ENCODE data around the gene VPS41.
"Not testable (repeated sequence)": the region's sequence is repeated elsewhere in the genome, so short reads cannot be mapped to it uniquely, and the experiment has no call there.

VPS41 gene
- 27.1 to 49.6 reads per million in 2 donors for total RNA-seq

DNA sequence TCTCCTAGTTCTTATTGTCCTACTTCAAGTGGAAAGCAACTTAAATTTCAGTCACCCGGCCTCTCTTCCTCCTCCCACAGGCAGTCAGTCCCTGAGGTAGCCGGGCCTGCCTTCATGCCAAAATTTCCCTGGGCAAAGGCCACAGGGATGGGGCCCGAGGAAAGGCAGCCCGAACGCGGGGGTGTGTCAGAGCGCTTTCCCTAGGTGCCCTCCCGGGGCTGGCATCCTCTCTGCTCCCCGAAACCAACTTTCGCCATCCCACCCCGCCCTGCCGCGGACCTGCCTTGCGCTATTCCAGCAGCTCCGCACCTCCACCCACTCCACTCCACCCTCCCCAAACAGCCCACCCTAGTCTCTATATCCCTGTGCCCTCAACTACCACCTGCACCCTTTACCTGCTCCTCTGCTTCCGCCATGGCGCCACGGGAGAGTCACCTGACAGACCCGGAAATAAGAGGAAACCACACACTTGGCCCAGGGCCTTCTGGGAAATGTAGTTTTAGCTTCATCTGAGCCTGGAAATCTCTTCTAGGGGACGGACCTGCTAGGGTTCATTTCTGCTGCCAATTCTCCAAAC lies at the start of gene VPS41:
VPS41 (minus strand) TSS at position 433 of the 577 bp plus-strand sequence; CDS start at position 416, 17 bp downstream.
- peak; percentile 43 to 86 (median 72) for DNase-seq

- DNase-seq = no peak
These were observed 46.9 kb upstream of the VPS41 start for GRCh38 chr7:38955892-38956291.

- DNase-seq = no peak
These were observed 45.0 kb upstream of the VPS41 start for GRCh38 chr7:38953971-38954370.

- no peak for DNase-seq
These were observed 44.2 kb upstream of the VPS41 start for GRCh38 chr7:38953227-38953626.

- DNase-seq = no peak
These were observed 42.2 kb upstream of the VPS41 start for GRCh38 chr7:38951213-38951612.

- DNase-seq = no peak
These were observed 41.3 kb upstream of the VPS41 start for GRCh38 chr7:38950309-38950708.

GRCh38 chr7:38947541-38947940 lies 38.5 kb upstream of the VPS41 start:
- DNase-seq = not testable (repeated sequence)

- DNase-seq = no peak
These were observed 33.5 kb upstream of the VPS41 start for GRCh38 chr7:38942431-38943051.

DNA sequence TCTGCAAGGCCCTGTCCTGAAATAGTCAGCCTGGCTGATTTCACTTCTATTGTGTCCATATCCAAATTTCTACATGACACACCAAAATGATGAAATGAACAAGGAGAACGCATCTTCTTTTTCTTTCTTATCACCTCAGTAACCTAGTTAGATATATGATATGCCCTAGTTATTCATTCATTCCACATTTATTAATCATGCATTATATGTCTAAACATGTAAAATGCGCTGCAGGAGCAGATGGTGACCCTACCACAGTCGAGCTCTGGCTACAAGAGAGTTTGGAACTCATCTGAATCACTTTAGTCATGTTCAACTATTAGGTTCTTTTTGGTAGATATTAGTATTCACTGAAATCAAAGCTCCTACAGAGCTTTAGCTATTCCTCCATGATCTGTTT lies 31.8 kb upstream of the VPS41 start:
- DNase-seq = no peak

DNA sequence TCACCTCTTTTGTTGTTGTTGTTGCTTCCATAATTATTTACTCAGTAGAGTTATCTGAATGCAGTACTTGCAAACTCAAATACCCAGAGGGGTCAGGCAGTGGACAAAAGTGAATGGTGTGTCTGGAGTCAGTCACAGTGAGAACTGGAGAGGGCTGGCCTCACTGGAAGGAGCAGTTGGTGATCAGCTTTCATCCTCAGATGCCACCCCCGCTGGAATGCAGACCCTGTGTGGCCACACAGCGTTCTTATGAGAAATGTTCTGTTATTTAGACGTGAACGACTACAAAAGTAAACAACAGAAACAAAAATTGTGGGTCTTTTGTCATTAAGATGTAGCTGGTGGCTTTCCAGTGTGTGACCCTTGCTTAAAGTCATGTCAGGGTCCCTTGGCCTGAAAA lies 29.6 kb upstream of the VPS41 start:
- DNase-seq = no peak

- no peak for DNase-seq
These were observed 29.1 kb upstream of the VPS41 start for GRCh38 chr7:38938001-38938485.

DNA sequence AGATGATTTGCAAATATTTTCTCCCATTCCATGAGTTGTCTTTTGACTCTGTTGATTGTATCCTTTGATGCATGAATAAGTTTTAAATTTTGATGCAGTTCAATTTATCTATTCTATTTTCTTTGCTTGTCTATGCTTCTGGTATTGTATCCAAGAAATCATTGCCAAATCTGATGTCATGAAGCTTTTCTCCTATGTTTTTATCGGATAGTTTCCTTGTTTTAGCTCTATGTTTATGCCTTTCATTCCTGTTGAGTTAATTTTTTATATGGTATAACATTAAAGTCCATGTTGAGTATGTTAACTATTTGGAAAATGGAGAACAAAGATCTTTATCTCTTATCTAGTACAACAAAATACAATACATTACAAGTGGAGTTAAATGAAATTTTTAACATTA lies 27.6 kb upstream of the VPS41 start:
- DNase-seq = no peak

DNA sequence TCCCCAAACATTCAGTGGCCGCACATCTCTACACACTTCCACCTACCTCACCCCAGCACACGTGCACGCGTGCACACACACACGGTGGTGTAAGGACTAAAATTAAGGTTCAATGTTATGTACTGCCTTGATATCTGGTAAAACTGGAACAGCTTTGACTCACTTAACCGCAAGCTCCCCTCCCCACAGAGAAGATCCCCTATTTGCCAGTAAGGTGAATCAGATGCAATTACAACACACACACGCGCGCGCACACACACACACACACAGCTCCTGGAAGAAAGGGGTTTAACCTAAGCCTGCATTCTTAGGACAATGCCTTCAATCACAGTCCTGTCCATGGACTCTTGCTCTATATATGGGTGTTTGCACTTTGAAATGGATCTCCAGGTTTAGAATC lies 25.5 kb upstream of the VPS41 start:
- DNase-seq = peak in 1 of 5 experiments; percentile 1

DNA sequence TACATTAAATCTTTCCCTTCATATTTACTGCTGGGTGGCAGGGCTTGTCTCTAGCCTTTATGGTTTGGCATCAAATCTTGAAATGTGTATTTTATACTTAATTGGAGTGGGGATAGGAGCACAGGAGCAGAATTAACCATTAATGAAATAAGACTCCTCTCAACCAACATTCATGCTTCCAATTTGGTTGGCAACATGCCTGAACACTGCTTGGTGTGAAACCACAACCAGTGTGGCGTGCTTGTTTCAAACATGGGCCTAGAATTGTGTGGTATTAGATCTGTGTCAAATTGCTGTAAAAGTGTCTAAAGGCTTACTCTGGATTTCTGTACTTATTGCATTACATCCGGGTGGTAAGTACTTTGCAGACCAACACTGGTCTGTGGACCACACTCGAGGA lies 25.1 kb upstream of the VPS41 start:
- no peak for DNase-seq

- DNase-seq = peak in 3 of 5 experiments; percentile 11 to 50 (median 18)
These were observed 23.6 kb upstream of the VPS41 start for GRCh38 chr7:38932509-38933168.

- DNase-seq = no peak
These were observed 20.6 kb upstream of the VPS41 start for GRCh38 chr7:38929460-38930171.

GRCh38 chr7:38928506-38928905 lies 19.5 kb upstream of the VPS41 start:
- no peak for DNase-seq

- no peak for DNase-seq
These were observed 18.8 kb upstream of the VPS41 start for GRCh38 chr7:38927751-38928150.

DNA sequence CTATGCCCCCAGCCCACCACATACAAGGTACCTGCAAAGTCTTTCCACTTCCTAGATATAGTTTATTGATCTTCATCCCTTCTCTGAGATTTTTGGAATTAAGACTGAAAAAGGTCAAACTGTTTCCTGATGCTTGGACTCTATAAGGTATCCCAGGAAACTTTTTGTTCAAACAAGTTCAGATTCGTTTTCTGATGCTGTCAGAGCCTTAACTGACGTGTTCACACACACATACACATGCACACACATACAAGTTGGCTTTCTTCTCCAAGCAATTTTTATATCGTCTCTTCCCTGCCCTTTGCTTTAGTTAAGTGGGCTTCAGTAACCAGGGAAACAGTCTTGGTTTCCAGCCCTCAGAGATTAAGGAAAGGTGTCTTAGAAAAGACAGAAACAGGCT lies 11.7 kb upstream of the VPS41 start:
- no peak for DNase-seq

DNA sequence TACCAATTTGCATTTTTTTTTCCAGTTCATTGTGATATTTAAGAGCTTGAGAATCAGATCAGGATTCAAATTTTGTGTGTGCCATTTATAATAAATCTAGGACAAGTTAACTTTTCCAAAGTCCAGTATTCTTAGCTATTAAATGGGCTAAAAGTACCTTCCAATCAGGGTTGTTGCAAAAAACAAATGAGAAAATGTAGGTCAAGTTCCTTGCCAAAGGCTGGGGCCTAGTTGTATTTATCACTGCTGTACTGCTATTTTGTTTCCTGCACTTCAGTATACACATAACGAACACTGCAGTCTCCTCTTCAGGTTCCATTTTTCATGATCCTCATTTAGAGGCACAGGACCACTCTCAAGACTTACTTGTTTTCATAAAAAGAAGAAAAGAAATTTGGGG lies 7.4 kb upstream of the VPS41 start:
- DNase-seq = no peak

DNA sequence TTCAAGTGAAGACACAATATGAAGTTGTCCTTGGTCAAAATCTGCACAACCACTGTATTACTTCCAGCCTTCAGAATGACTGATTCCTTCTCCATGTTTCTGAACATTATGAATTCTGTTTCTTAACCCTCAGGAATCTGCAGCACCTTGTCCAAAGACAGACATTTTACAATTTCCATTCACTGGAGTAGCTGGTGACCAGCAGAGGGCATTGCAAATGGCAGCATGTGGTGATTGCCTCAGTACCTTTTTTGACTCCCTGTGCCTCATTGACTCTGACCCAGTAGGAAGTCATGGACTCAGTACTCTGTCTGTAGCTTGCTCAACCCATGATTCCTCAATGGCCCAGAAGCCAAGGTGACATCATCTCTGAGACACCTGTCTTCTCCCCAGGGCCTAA lies 879 bp upstream of the VPS41 start:
- DNase-seq = no peak

DNA sequence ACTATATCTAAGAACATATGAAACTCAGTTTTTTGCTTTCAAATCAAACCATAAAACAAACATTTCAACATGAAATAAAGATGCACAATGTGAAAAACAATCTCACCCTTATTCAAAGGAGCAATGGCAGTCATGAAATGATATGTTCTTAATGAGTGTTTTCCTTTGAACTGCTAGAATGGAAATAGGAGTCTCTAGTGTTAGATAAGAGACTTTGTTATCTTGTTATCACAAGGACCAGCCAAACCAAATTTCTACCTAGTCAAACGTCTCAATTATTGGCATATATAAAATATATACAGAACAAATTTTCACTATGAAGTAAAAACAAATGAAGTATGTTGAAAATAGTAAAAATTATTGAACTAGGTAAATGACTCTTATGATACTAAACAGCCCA lies 1.2 kb downstream of the VPS41 start:
- DNase-seq = no peak

GRCh38 chr7:38907066-38907465 lies 1.9 kb downstream of the VPS41 start:
- no peak for DNase-seq
